Measurements from ENCODE around the gene OGFR.

DNA sequence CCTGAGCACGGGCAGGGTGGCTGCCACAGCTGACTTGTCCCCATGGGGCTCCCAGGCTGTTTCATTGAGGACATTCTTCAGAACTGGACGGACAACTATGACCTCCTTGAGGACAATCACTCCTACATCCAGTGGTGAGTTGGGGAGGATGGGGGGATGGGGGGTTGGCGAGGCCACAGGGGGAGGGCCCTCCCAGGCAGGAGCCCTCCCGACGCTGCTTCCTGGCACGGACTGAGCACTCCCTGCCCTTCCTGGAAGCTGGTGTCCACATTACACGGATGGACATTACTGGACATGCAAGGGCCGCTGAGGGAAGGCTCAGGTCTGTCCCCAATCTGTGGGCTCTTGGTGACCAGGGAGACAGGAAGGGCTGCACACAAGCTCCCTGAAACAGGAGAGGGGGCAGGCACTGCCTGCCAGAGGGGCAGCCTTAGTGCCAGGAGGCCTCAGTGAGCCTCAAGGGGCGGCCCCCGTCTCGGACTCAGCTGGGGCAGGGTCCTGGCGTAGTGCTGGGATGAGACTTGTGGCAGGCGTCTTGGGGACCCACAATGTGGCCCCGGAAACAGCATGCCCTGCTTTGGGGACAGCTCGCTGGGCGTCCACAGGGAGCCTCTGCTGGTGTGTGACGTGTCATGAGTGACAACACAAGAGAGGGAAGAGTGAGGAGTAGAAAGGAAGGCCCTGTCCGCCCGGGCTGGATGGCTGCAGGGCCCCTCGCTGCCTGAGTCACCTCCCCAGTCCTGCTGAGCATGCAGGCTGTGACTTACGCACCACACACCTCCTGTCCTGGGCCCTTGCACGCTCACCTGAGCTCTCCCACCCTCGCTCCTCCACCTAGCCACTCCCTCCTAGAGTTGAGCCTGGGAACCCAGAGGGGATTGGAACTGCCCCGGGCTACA is 5.1 kb downstream of the OGFR start:
- TF ChIP-seq, protein P1, sequence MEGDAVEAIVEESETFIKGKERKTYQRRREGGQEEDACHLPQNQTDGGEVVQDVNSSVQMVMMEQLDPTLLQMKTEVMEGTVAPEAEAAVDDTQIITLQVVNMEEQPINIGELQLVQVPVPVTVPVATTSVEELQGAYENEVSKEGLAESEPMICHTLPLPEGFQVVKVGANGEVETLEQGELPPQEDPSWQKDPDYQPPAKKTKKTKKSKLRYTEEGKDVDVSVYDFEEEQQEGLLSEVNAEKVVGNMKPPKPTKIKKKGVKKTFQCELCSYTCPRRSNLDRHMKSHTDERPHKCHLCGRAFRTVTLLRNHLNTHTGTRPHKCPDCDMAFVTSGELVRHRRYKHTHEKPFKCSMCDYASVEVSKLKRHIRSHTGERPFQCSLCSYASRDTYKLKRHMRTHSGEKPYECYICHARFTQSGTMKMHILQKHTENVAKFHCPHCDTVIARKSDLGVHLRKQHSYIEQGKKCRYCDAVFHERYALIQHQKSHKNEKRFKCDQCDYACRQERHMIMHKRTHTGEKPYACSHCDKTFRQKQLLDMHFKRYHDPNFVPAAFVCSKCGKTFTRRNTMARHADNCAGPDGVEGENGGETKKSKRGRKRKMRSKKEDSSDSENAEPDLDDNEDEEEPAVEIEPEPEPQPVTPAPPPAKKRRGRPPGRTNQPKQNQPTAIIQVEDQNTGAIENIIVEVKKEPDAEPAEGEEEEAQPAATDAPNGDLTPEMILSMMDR (IDR thresholded peaks at IDR 0.05 in 2 of 3, conservative IDR thresholded peaks at IDR 0.05 in 1 of 3; ENCODE audit: borderline replicate concordance in 1 of 3, insufficient read depth in 1 of 3, low read depth in 2 of 3, low read length in 2 of 3): no peak
- TF ChIP-seq CEBPB (IDR thresholded peaks at IDR 0.05; ENCODE audit: low read depth) (no peak), FOSL1 (IDR thresholded peaks at IDR 0.05; ENCODE audit: low read depth) (no peak), ZNF274 (IDR thresholded peaks at IDR 0.05; ENCODE audit: low read depth, low read length) (no peak), POLR2A (IDR thresholded peaks at IDR 0.05; ENCODE audit: borderline replicate concordance, extremely low read depth, insufficient read depth, insufficient read length) (no peak)
- TF ChIP-seq, protein P2, sequence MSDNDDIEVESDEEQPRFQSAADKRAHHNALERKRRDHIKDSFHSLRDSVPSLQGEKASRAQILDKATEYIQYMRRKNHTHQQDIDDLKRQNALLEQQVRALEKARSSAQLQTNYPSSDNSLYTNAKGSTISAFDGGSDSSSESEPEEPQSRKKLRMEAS (IDR thresholded peaks at IDR 0.05): no peak
- TF ChIP-seq, protein P3, sequence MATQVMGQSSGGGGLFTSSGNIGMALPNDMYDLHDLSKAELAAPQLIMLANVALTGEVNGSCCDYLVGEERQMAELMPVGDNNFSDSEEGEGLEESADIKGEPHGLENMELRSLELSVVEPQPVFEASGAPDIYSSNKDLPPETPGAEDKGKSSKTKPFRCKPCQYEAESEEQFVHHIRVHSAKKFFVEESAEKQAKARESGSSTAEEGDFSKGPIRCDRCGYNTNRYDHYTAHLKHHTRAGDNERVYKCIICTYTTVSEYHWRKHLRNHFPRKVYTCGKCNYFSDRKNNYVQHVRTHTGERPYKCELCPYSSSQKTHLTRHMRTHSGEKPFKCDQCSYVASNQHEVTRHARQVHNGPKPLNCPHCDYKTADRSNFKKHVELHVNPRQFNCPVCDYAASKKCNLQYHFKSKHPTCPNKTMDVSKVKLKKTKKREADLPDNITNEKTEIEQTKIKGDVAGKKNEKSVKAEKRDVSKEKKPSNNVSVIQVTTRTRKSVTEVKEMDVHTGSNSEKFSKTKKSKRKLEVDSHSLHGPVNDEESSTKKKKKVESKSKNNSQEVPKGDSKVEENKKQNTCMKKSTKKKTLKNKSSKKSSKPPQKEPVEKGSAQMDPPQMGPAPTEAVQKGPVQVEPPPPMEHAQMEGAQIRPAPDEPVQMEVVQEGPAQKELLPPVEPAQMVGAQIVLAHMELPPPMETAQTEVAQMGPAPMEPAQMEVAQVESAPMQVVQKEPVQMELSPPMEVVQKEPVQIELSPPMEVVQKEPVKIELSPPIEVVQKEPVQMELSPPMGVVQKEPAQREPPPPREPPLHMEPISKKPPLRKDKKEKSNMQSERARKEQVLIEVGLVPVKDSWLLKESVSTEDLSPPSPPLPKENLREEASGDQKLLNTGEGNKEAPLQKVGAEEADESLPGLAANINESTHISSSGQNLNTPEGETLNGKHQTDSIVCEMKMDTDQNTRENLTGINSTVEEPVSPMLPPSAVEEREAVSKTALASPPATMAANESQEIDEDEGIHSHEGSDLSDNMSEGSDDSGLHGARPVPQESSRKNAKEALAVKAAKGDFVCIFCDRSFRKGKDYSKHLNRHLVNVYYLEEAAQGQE (IDR thresholded peaks at IDR 0.05; ENCODE audit: low read depth): no peak

Measured in HCT116 (cell line).